Stimulated activated CD8-positive, alpha-beta memory T cell treated with anti-CD3 and anti-CD28 coated beads, Interleukin-12 subunit alpha, Interleukin-12 subunit beta, amount 100 ng/mL, for 24 hours (primary cell): ENCODE measurements around the gene FOXJ2.
"Not testable (repeated sequence)": the region's sequence is repeated elsewhere in the genome, so short reads cannot be mapped to it uniquely, and the experiment has no call there.

Source experiments
- DNase-seq: peaks from one replicate; pipeline ENCODE4 v3.0.0-alpha.2; 2020; ENCODE audit errors: extremely low read depth

Gene FOXJ2

GRCh38 chr12:8030189-8030588 is 2.3 kb upstream of the FOXJ2 start:
- DNase-seq: no peak

- not testable (repeated sequence) for DNase-seq
Measured at GRCh38 chr12:8031017-8031416, 1.5 kb upstream of the FOXJ2 start.

- no peak for DNase-seq
Measured at GRCh38 chr12:8031872-8032241, 659 bp upstream of the FOXJ2 start.

- no peak for DNase-seq
Measured at GRCh38 chr12:8033153-8034044, 883 bp downstream of the FOXJ2 start.

- no peak for DNase-seq
Measured at GRCh38 chr12:8034802-8035201, 2.3 kb downstream of the FOXJ2 start.

- no peak for DNase-seq
Measured at GRCh38 chr12:8035440-8036010, 3.0 kb downstream of the FOXJ2 start.

- DNase-seq: no peak
Measured at GRCh38 chr12:8036346-8036745, 3.8 kb downstream of the FOXJ2 start.

- no peak for DNase-seq
Measured at GRCh38 chr12:8037046-8037663, 4.6 kb downstream of the FOXJ2 start.

GRCh38 chr12:8037947-8038346 is 5.4 kb downstream of the FOXJ2 start:
- DNase-seq: no peak

- no peak for DNase-seq
Measured at GRCh38 chr12:8038659-8039114, 6.2 kb downstream of the FOXJ2 start.

GRCh38 chr12:8040791-8041190 is 8.3 kb downstream of the FOXJ2 start:
- no peak for DNase-seq

- DNase-seq: no peak
Measured at GRCh38 chr12:8045952-8046944, 13.7 kb downstream of the FOXJ2 start.

- DNase-seq: no peak
Measured at GRCh38 chr12:8047842-8048241, 15.3 kb downstream of the FOXJ2 start.

- DNase-seq: no peak
Measured at GRCh38 chr12:8048906-8049305, 16.4 kb downstream of the FOXJ2 start.

GRCh38 chr12:8050600-8051250 is 18.2 kb downstream of the FOXJ2 start:
- no peak for DNase-seq

GRCh38 chr12:8052679-8053078 is 20.2 kb downstream of the FOXJ2 start:
- no peak for DNase-seq

GRCh38 chr12:8054816-8055215 is 22.3 kb downstream of the FOXJ2 start:
- DNase-seq: no peak

GRCh38 chr12:8057306-8057705 is 24.8 kb downstream of the FOXJ2 start:
- DNase-seq: no peak

- no peak for DNase-seq
Measured at GRCh38 chr12:8057839-8058238, 25.3 kb downstream of the FOXJ2 start.

- DNase-seq: no peak
Measured at GRCh38 chr12:8058506-8058905, 26.0 kb downstream of the FOXJ2 start.

- no peak for DNase-seq
Measured at GRCh38 chr12:8064131-8064530, 31.6 kb downstream of the FOXJ2 start.
